ENCODE data around the gene LTB4R2.
"Not testable (repeated sequence)": the region's sequence is repeated elsewhere in the genome, so short reads cannot be mapped to it uniquely, and the experiment has no call there.

The LTB4R2 gene

GRCh38 chr14:24339284-24340151, 29.6 kb downstream of the LTB4R2 start, which contains the start of gene RIPK3:
TSS of gene RIPK3 (minus strand) at chr14:24339991. CDS start at chr14:24339826, 165 bp downstream.
- DNase-seq (ENCODE audit: low spot score), result no peak

GRCh38 chr14:24340606-24341005, 30.7 kb downstream of the LTB4R2 start:
- no peak for DNase-seq (ENCODE audit: low spot score)

GRCh38 chr14:24342889-24343288, 32.9 kb downstream of the LTB4R2 start:
- DNase-seq (ENCODE audit: low spot score), result no peak

GRCh38 chr14:24343795-24344660, 34.1 kb downstream of the LTB4R2 start:
- DNase-seq (ENCODE audit: low spot score), result no peak

- DNase-seq (ENCODE audit: low spot score), result no peak
These were observed 37.2 kb downstream of the LTB4R2 start for GRCh38 chr14:24347134-24347533.

GRCh38 chr14:24348186-24348585, 38.2 kb downstream of the LTB4R2 start:
- no peak for DNase-seq (ENCODE audit: low spot score)

- DNase-seq (ENCODE audit: low spot score), result no peak
These were observed 39.8 kb downstream of the LTB4R2 start for GRCh38 chr14:24349742-24350141.

- DNase-seq (ENCODE audit: low spot score), result peak; percentile 32
These were observed 41.6 kb downstream of the LTB4R2 start for GRCh38 chr14:24351517-24351916.

- no peak for DNase-seq (ENCODE audit: low spot score)
These were observed 43.9 kb downstream of the LTB4R2 start for GRCh38 chr14:24353559-24354481.

GRCh38 chr14:24354482-24354825, 44.5 kb downstream of the LTB4R2 start:
- DNase-seq (ENCODE audit: low spot score), result not testable (repeated sequence)

- DNase-seq (ENCODE audit: low spot score), result no peak
These were observed 45.1 kb downstream of the LTB4R2 start for GRCh38 chr14:24355009-24355408.

- DNase-seq (ENCODE audit: low spot score), result no peak
These were observed 46.3 kb downstream of the LTB4R2 start for GRCh38 chr14:24356208-24356607.

GRCh38 chr14:24360281-24360680, 50.3 kb downstream of the LTB4R2 start:
- DNase-seq (ENCODE audit: low spot score), result no peak

GRCh38 chr14:24361326-24361725, 51.4 kb downstream of the LTB4R2 start:
- DNase-seq (ENCODE audit: low spot score), result no peak

Small RNAs within 50 kb of the gene (small RNA-seq; reads per million reads assigned to genes)
- 0 reads per million in 2 experiments for gene RF00026

Measured in SK-N-DZ (cell line).